H1 (cell line): ENCODE data around the gene LURAP1L. TPM values are rescaled to one million over a fixed set of nuclear protein-coding genes. Genes with fewer than 3 reads are reported as not detected.

Source experiments
- CTCF ChIA-PET: fragments of 300-600 bp; sonication (Branson Sonifier 250); formaldehyde crosslinking; loops from one replicate; lab custom pipeline; 2021; ENCODE audit not compliant: partially characterized antibody; lab: Charles Lee
- POLR2A ChIA-PET: fragments of 300-600 bp; sonication (Branson Sonifier 250); formaldehyde crosslinking; loops from one replicate; lab custom pipeline; 2021; ENCODE audit warnings: inconsistent platforms; ENCODE audit not compliant: partially characterized antibody; lab: Charles Lee
- DNase-seq, 2 experiments: peaks; one replicate each; pipeline versions ENCODE4 v3.0.0 to v3.0.0-alpha.2; 2010 to 2022; ENCODE audit warnings: low spot score in 2 of 2, low read depth in 1 of 2, mixed read lengths in 1 of 2
- FAIRE-seq: peaks from 2 replicates; lab custom pipeline; 2011; peaks lifted over from hg19 to GRCh38; lab: Jason Lieb, UNC
- H2AFZ ChIP-seq: 2 replicates; pipeline ENCODE4 v1.8.1; 2012; ENCODE audit warnings: low read length, inconsistent platforms
- H2AK5ac ChIP-seq: 2 replicates; pipeline ENCODE4 v1.6.1; 2013; ENCODE audit warnings: low read depth, low read length
- H2BK120ac ChIP-seq: replicated peaks from 2 replicates; pipeline ENCODE3; 2013; ENCODE audit warnings: low read depth, low read length, inconsistent platforms
- H2BK12ac ChIP-seq: 2 replicates; pipeline ENCODE4 v1.6.1; 2013; ENCODE audit warnings: low read depth, low read length
- H2BK15ac ChIP-seq: 2 replicates; pipeline ENCODE4 v1.6.1; 2013; ENCODE audit warnings: low read length
- H2BK20ac ChIP-seq: 2 replicates; pipeline ENCODE4 v1.6.1; 2013; ENCODE audit warnings: low read length
- H2BK5ac ChIP-seq: 2 replicates; pipeline ENCODE4 v1.6.1; 2013; ENCODE audit warnings: low read depth, low read length
- H3K14ac ChIP-seq: 2 replicates; pipeline ENCODE4 v1.6.1; 2013; ENCODE audit warnings: inconsistent platforms; ENCODE audit not compliant: insufficient read length
- H3K18ac ChIP-seq: 2 replicates; pipeline ENCODE4 v1.6.1; 2013; ENCODE audit warnings: low read length; ENCODE audit errors: extremely low read depth
- H3K23ac ChIP-seq: 2 replicates; pipeline ENCODE4 v1.6.1; 2013; ENCODE audit warnings: inconsistent platforms; ENCODE audit not compliant: insufficient read length
- H3K23me2 ChIP-seq: 2 replicates; pipeline ENCODE4 v1.6.1; 2013; ENCODE audit warnings: low read depth, low read length
- H3K27ac ChIP-seq: 2 replicates; pipeline ENCODE4 v1.6.1; 2011; ENCODE audit warnings: low read depth, low read length, inconsistent platforms
- H3K27me3 ChIP-seq, 4 experiments: replicated peaks in 1 of 4; 1 replicate in 1 of 4; 2 replicates in 3 of 4; pipeline versions ENCODE4 v1.6.1 to v1.8.1; 2011 to 2013; ENCODE audit warnings: low read length in 3 of 4, mild to moderate bottlenecking in 3 of 4, inconsistent platforms in 2 of 4, mixed read lengths in 2 of 4, moderate library complexity in 1 of 4; ENCODE audit not compliant: control insufficient read depth in 3 of 4, insufficient read depth in 3 of 4; ENCODE audit errors: extremely low read depth in 1 of 4
- H3K36me3 ChIP-seq, 4 experiments: 2 replicates each; pipeline versions ENCODE4 v1.6.1 to v1.8.1; 2011 to 2013; ENCODE audit warnings: mild to moderate bottlenecking in 4 of 4, low read length in 3 of 4, moderate library complexity in 2 of 4, control low read depth in 1 of 4, inconsistent platforms in 1 of 4; ENCODE audit not compliant: insufficient read depth in 4 of 4, control insufficient read depth in 2 of 4
- H3K4ac ChIP-seq: replicated peaks from 2 replicates; pipeline ENCODE3; 2013; ENCODE audit warnings: low read length, low read depth, mixed read lengths, inconsistent platforms; ENCODE audit not compliant: insufficient read length
- H3K4me1 ChIP-seq, 4 experiments: replicated peaks in 1 of 4; 1 replicate in 1 of 4; 2 replicates in 3 of 4; pipeline versions ENCODE4 v1.6.1 to v1.8.1; 2011 to 2013; ENCODE audit warnings: low read length in 3 of 4, inconsistent platforms in 2 of 4, mixed read lengths in 1 of 4; ENCODE audit not compliant: insufficient read depth in 4 of 4, control insufficient read depth in 3 of 4
- H3K4me2 ChIP-seq, 2 experiments: 2 replicates each; pipeline versions ENCODE4 v1.6.1 to v1.8.1; 2011 to 2013; ENCODE audit warnings: low read depth in 2 of 2, low read length in 2 of 2, control low read depth in 1 of 2, inconsistent platforms in 1 of 2, mild to moderate bottlenecking in 1 of 2; ENCODE audit not compliant: insufficient read depth in 1 of 2
- H3K4me3 ChIP-seq, 4 experiments: fragments of 200-600, 300-600 bp in 1 of 4; sonication (generic), shearing (Covaris generic), sonication (Bioruptor Twin) in 1 of 4; 2 replicates each; pipeline versions ENCODE4 v1.5.1 to v1.8.1; 2011 to 2016; ENCODE audit warnings: low read length in 4 of 4, low read depth in 3 of 4, control low read depth in 2 of 4, inconsistent platforms in 2 of 4, mild to moderate bottlenecking in 2 of 4, mixed read lengths in 1 of 4, moderate library complexity in 1 of 4; ENCODE audit not compliant: insufficient read depth in 2 of 4; ENCODE audit errors: extremely low read depth in 1 of 4
- H3K56ac ChIP-seq: replicated peaks from 2 replicates; pipeline ENCODE3; 2013; ENCODE audit warnings: low read depth, mild to moderate bottlenecking, mixed read lengths, low read length, inconsistent platforms; ENCODE audit not compliant: insufficient read length
- H3K79me1 ChIP-seq: 2 replicates; pipeline ENCODE4 v1.6.1; 2013; ENCODE audit warnings: low read depth, low read length, control low read depth
- H3K79me2 ChIP-seq, 2 experiments: 2 replicates each; pipeline versions ENCODE4 v1.6.1 to v1.8.1; 2012 to 2013; ENCODE audit warnings: low read length in 2 of 2, mild to moderate bottlenecking in 2 of 2, inconsistent platforms in 1 of 2; ENCODE audit not compliant: insufficient read depth in 2 of 2, control insufficient read depth in 1 of 2
- H3K9ac ChIP-seq, 4 experiments: replicated peaks in 1 of 4; 1 replicate in 1 of 4; 2 replicates in 3 of 4; pipeline versions ENCODE4 v1.6.1 to v1.8.1; 2011 to 2013; ENCODE audit warnings: low read depth in 3 of 4, low read length in 3 of 4, control low read depth in 2 of 4, mild to moderate bottlenecking in 2 of 4, moderate library complexity in 2 of 4, inconsistent platforms in 1 of 4; ENCODE audit errors: extremely low read depth in 1 of 4
- H3K9me3 ChIP-seq, 2 experiments: 2 replicates each; pipeline versions ENCODE4 v1.6.1 to v1.8.1; 2012 to 2013; ENCODE audit warnings: mild to moderate bottlenecking in 2 of 2, moderate library complexity in 2 of 2, control low read depth in 1 of 2, inconsistent platforms in 1 of 2, low read depth in 1 of 2, low read length in 1 of 2, mixed read lengths in 1 of 2; ENCODE audit not compliant: insufficient read depth in 2 of 2
- H4K20me1 ChIP-seq, 2 experiments: replicated peaks in 1 of 2; 2 replicates each; pipeline versions ENCODE3 to v1.8.1; 2011 to 2013; ENCODE audit warnings: inconsistent platforms in 2 of 2, low read length in 2 of 2, mild to moderate bottlenecking in 1 of 2; ENCODE audit not compliant: insufficient read depth in 2 of 2, control insufficient read depth in 1 of 2
- H4K5ac ChIP-seq: 2 replicates; pipeline ENCODE4 v1.6.1; 2013; ENCODE audit warnings: low read length, low read depth, mixed read lengths, inconsistent platforms; ENCODE audit not compliant: insufficient read length
- H4K8ac ChIP-seq: 2 replicates; pipeline ENCODE4 v1.8.0; 2013; ENCODE audit warnings: mild to moderate bottlenecking, moderate library complexity, low read length, inconsistent platforms; ENCODE audit not compliant: insufficient read depth; ENCODE audit errors: extremely low read depth
- H4K91ac ChIP-seq: replicated peaks from 2 replicates; pipeline ENCODE3; 2013; ENCODE audit warnings: low read length, mixed read lengths, inconsistent platforms; ENCODE audit not compliant: insufficient read length
- ASH2L ChIP-seq: fragments of 200-600, 300-600 bp; sonication (generic); IDR thresholded peaks from one replicate; pipeline ENCODE4 v1.7.1; 2017; ENCODE audit warnings: low read length
- BCL11A ChIP-seq, 2 experiments: IDR thresholded peaks; one replicate each; pipeline ENCODE4 v1.6.1; 2011; ENCODE audit warnings: low read depth in 2 of 2, low read length in 2 of 2, mild to moderate bottlenecking in 2 of 2
- CHD2 ChIP-seq: IDR thresholded peaks from 2 replicates; pipeline ENCODE4 v1.6.1; 2012; ENCODE audit warnings: low read length, improper control_type of control experiment
- CREB1 ChIP-seq: IDR thresholded peaks from 2 replicates; pipeline ENCODE4 v1.6.1; 2012; ENCODE audit warnings: inconsistent platforms
- EP300 ChIP-seq, 2 experiments: IDR thresholded peaks; 1 replicate in 1 of 2; 2 replicates in 1 of 2; pipeline ENCODE4 v1.6.1; 2011 to 2012; ENCODE audit warnings: low read depth in 2 of 2, low read length in 2 of 2, mild to moderate bottlenecking in 2 of 2, borderline replicate concordance in 1 of 2, inconsistent platforms in 1 of 2, moderate library complexity in 1 of 2
- FOSL1 ChIP-seq: IDR thresholded peaks from 2 replicates; pipeline ENCODE4 v1.6.1; 2011; ENCODE audit warnings: mild to moderate bottlenecking, low read depth, low read length, moderate library complexity; ENCODE audit not compliant: insufficient read depth
- NRF1 ChIP-seq: IDR thresholded peaks from 2 replicates; pipeline ENCODE4 v1.6.1; 2011; ENCODE audit warnings: mild to moderate bottlenecking, low read depth, low read length, improper control_type of control experiment
- POU5F1 ChIP-seq: IDR thresholded peaks from 2 replicates; pipeline ENCODE4 v1.6.1; 2011; ENCODE audit warnings: low read depth, mild to moderate bottlenecking, low read length, moderate library complexity
- RFX5 ChIP-seq: IDR thresholded peaks from 2 replicates; pipeline ENCODE4 v1.6.1; 2011; ENCODE audit warnings: low read depth, low read length, improper control_type of control experiment, borderline replicate concordance
- RNF2 ChIP-seq: fragments of 200-900, 300-1000 bp; sonication (generic); IDR thresholded peaks from 2 replicates; pipeline ENCODE4 v1.7.1; 2016; ENCODE audit warnings: borderline replicate concordance, low read depth, mild to moderate bottlenecking, antibody characterized with exemption, low read length; ENCODE audit not compliant: poor library complexity, severe bottlenecking; ENCODE audit errors: missing control alignments
- SAP30 ChIP-seq: fragments of 300-600 bp; sonication (generic); IDR thresholded peaks from 2 replicates; pipeline ENCODE4 v1.7.1; 2012; ENCODE audit warnings: low read length, moderate library complexity, mild to moderate bottlenecking, inconsistent platforms; ENCODE audit not compliant: insufficient read depth, insufficient replicate concordance
- TAF1 ChIP-seq: IDR thresholded peaks from 2 replicates; pipeline ENCODE4 v1.6.1; 2011; ENCODE audit warnings: mild to moderate bottlenecking, low read depth, low read length
- TCF12 ChIP-seq: IDR thresholded peaks from 2 replicates; pipeline ENCODE4 v1.6.1; 2011; ENCODE audit warnings: low read depth, mild to moderate bottlenecking, low read length
- YY1 ChIP-seq: IDR thresholded peaks from 2 replicates; pipeline ENCODE4 v1.6.1; 2011; ENCODE audit warnings: low read depth, mild to moderate bottlenecking, low read length
- WGBS, 2 experiments: shearing (Covaris generic) in 1 of 2; methylation state at CpG; one replicate each; pipeline versions ENCODE4 v1.1.6 to v1.1.7; 2013 to 2015; ENCODE audit warnings: low lambda C conversion rate in 2 of 2, mixed read lengths in 2 of 2, inconsistent platforms in 1 of 2, low coverage in 1 of 2, missing lambda C conversion rate in 1 of 2; ENCODE audit not compliant: insufficient replicate concordance in 2 of 2, insufficient coverage in 1 of 2, insufficient read length in 1 of 2; ENCODE audit errors: extremely low coverage in 1 of 2, missing lambda C conversion rate in 1 of 2; 5-methylcytosine and 5-hydroxymethylcytosine counted together
- polyA plus RNA-seq, 7 experiments: library from polyadenylated mRNA; depleted of rRNA in 3 of 7; stranded (reverse) in 5 of 7; unstranded in 2 of 7; fragments of >200 nt in 5 of 7; fragments of 200-250 nt in 2 of 7; gene quantifications; 1 replicate in 5 of 7; 2 replicates in 1 of 7; 4 replicates in 1 of 7; pipeline versions ENCODE4 v1.2.1 to v1.2.3, GENCODE V29; 2011 to 2013; ENCODE audit warnings: missing spikeins in 2 of 7, mixed read lengths in 2 of 7
- total RNA-seq: library from RNA; stranded (reverse); fragmentation: NEBNext Ultra II Directional; extraction: Animal tissue kit (Norgen Biotek cat#: 25700); gene quantifications from 2 replicates; pipeline ENCODE4 v1.2.1, GENCODE V29; 2021

Gene LURAP1L
- total and polyA plus RNA-seq, 2 of the 8 experiments (the other 6 are each of a cell fraction or from before 2014, with no cell fraction given) = 0.63 to 1.2 TPM

DNA sequence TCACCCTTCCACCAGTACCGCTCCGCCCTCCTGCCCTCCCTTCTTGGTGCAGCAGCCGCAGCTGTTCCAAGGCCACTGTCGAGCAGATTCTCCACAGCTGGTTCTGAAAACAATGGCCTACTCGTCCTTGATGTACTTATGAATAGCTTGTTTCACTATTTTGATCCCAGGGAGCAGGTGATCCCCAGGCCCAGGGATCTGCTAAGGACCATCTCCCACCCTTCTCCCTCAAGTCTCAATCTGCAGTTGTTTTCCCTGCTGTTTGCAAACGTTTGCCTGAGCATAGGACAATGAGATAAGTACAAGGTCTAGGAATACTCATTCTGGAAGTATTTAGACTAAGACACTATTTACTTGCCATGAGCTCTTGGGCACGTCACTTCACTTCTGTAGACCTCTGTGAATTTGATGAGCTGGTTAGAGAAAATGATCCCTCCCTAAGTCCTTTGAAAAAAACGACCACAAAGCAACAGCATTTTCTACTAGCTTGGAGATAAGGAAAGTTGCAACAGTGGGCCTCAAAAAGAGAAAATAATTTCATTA lies 1.8 kb downstream of the LURAP1L start:
- peaks cover 14% of the 10 kb centered on the region; the same call in 1 of the 2 replicates for H3K23me2 ChIP-seq
- H3K79me1 ChIP-seq = no peaks in the 10 kb centered on the region
- H3K18ac ChIP-seq = no peak overlapping the region
- no peaks in the 10 kb centered on the region for H4K20me1 ChIP-seq
- no peak for DNase-seq
- peak overlapping the region; percentile 90 to 98 for H3K4me2 ChIP-seq
- H4K5ac ChIP-seq = no peak overlapping the region
- no peak overlapping the region for H2AK5ac ChIP-seq
- H4K91ac ChIP-seq = peak overlapping the region; percentile 48
- 22% methylated on average over 8 of the region's 8 CpGs; no CpG with 5 or more reads in 1 of the 2 experiments for WGBS, 2 experiments
- no peak overlapping the region for H2BK15ac ChIP-seq
- CTCF ChIA-PET = interaction anchor here (0.6 to 4.0 kb wide), 29 partner anchors 8 to 660 kb away, joined by 3 to 30 read pairs (median 4); no protein-coding TSS in a partner anchor
- no peak overlapping the region for H2BK5ac ChIP-seq
- H2BK20ac ChIP-seq = no peak overlapping the region
- H2AFZ ChIP-seq = peak overlapping the region; percentile 86; the same call in 1 of the 2 replicates
- H3K79me2 ChIP-seq = no peaks in the 10 kb centered on the region
- peak overlapping the region; percentile 60 to 75 (median 71) for H3K4me3 ChIP-seq
- H3K14ac ChIP-seq = no peak overlapping the region
- no peak overlapping the region for H2BK120ac ChIP-seq
- H3K4ac ChIP-seq = no peak overlapping the region
- H3K23ac ChIP-seq = no peak overlapping the region
- H3K36me3 ChIP-seq = no peaks in the 10 kb centered on the region
- peaks cover 0 to 14% (median 8%) of the 10 kb centered on the region in 4 experiments; a peak in 6 of 7 replicates for H3K27me3 ChIP-seq
- POLR2A ChIA-PET = no interaction called here
- H4K8ac ChIP-seq = no peak overlapping the region
- H3K27ac ChIP-seq = no peak overlapping the region
- H3K56ac ChIP-seq = no peak overlapping the region
- FAIRE-seq = no peak
- H3K9ac ChIP-seq = no peak overlapping the region
- no peaks in the 10 kb centered on the region for H3K4me1 ChIP-seq
- no peaks in the 10 kb centered on the region for H3K9me3 ChIP-seq
- H2BK12ac ChIP-seq = no peak overlapping the region
- TF ChIP-seq NRF1 = no peak
- no peak for TF ChIP-seq POU5F1
- no peak for TF ChIP-seq RFX5
- no peak for TF ChIP-seq SAP30
- no peak for TF ChIP-seq CHD2
- TF ChIP-seq BCL11A (IDR thresholded peaks at IDR 0.05; ENCODE audit: low read depth in 2 of 2, low read length in 2 of 2) = no peak
- TF ChIP-seq EP300 (IDR thresholded peaks at IDR 0.05; ENCODE audit: borderline replicate concordance in 1 of 2, low read depth in 2 of 2, low read length in 2 of 2) = peak in 1 of 2 experiments; percentile 22; a peak in 1 of 3 replicates
- no peak for TF ChIP-seq FOSL1
- TF ChIP-seq CREB1 = no peak
- TF ChIP-seq RNF2 = no peak
- 0 out of 2 replicates have a peak, but pooled peaks have one; percentile 50 for TF ChIP-seq TCF12
- TF ChIP-seq TAF1 = no peak
- no peak for TF ChIP-seq ASH2L
- TF ChIP-seq YY1 = no peak
